GM10266 (cell line): ENCODE data around the gene SEMA4F.

Experiments
- DNase-seq: peaks from one replicate; pipeline ENCODE4 v3.0.0; 2012; ENCODE audit errors: extremely low spot score
- CTCF ChIP-seq: IDR thresholded peaks from 2 replicates; pipeline ENCODE4 v1.5.1; 2012; ENCODE audit warnings: mild to moderate bottlenecking, low read depth; ENCODE audit not compliant: control insufficient read depth, insufficient read depth; ENCODE audit errors: missing control alignments

Gene SEMA4F

GRCh38 chr2:74706741-74707140, 52.7 kb downstream of the SEMA4F start:
- DNase-seq = no peak
- TF ChIP-seq CTCF = no peak

GRCh38 chr2:74707837-74708236, 53.8 kb downstream of the SEMA4F start:
- TF ChIP-seq CTCF = no peak
- DNase-seq = no peak

GRCh38 chr2:74708296-74708695, 54.2 kb downstream of the SEMA4F start:
- DNase-seq = no peak
- no peak for TF ChIP-seq CTCF

DNA sequence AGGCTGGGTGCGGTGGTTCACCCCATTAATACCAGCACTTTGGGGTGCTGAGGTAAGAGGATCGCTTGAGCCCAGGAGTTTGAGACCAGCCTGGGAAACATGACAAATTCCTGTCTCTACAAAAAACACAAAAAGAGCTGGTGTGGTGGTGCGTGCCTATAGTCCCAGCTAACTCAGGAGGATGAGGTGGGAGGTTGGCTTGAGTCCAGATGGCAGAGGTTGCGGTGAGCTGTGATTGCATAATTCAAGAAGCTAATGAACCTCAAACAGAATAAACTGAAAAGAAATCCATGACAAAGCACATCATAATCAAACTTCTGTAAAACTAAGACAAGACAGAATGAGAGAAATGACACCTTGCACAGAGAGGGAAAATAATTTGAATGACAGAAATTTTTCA, 54.8 kb downstream of the SEMA4F start:
- no peak for TF ChIP-seq CTCF
- no peak for DNase-seq

GRCh38 chr2:74712223-74713053, 58.4 kb downstream of the SEMA4F start:
- no peak for DNase-seq
- TF ChIP-seq CTCF = no peak

DNA sequence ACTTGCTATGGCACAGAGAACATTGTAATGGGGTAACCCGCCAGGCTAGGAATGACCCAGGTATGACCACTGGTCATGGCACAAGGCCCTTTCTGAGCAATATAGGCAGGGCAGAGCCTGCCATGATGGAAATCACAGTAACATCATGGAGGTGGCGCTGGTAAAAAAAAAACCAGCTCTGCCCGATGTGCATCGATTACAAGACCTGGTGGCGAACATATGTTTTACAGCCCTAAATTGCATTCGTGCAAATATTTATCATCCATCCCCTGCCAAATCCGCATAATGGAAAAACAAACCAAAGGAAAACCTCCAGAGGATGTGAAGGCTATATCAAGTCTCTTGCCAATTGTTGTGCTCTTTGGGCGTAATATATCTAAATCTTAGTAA, 60.6 kb downstream of the SEMA4F start:
- TF ChIP-seq CTCF = no peak
- no peak for DNase-seq

GRCh38 chr2:74715081-74715791, 61.2 kb downstream of the SEMA4F start:
- DNase-seq = peak; percentile 85

More at GRCh38 chr2:74715081-74715791, 61.2 kb downstream of the SEMA4F start:
- TF ChIP-seq CTCF = peak; percentile 97
